Activated T-helper 2 cell treated with anti-CD3 and anti-CD28 coated beads, Interferon-gamma antibody, Interleukin-2, Interleukin-4, amounts not matched to agents 10 μg/mL and 5 μg/mL and 100 μg/mL, durations not matched to agents 14 hours and 24 hours and 36 hours (primary cell): ENCODE measurements around the gene LRRC73. TPM values are rescaled to one million over a fixed set of nuclear protein-coding genes. Genes with fewer than 3 reads are reported as not detected.

Experiments
- DNase-seq: peaks from one replicate; pipeline ENCODE4 v3.0.0; 2021; ENCODE audit warnings: low spot score
- H3K27ac Mint-ChIP-seq: one replicate; pipeline ENCODE4 v1.8.0; 2021; ENCODE audit warnings: mixed read lengths
- H3K27me3 Mint-ChIP-seq: one replicate; pipeline ENCODE4 v1.8.0; 2021; ENCODE audit warnings: low read depth, mixed read lengths
- H3K36me3 Mint-ChIP-seq: one replicate; pipeline ENCODE4 v1.8.0; 2021; ENCODE audit warnings: low read depth, mixed read lengths
- H3K4me1 Mint-ChIP-seq: one replicate; pipeline ENCODE4 v1.8.0; 2021; ENCODE audit warnings: low read depth, mixed read lengths
- H3K4me3 Mint-ChIP-seq: one replicate; pipeline ENCODE4 v1.8.0; 2021; ENCODE audit warnings: low read depth, mild to moderate bottlenecking, moderate library complexity, mixed read lengths
- H3K9me3 Mint-ChIP-seq: one replicate; pipeline ENCODE4 v1.8.0; 2021; ENCODE audit warnings: mixed read lengths
- intact Hi-C: fragments of 100-400 bp; cut with micrococcal nuclease; formaldehyde crosslinking; loops from one replicate; pipeline ENCODE4 v1.15.1; 2023
- total RNA-seq: library from RNA; stranded (reverse); gene quantifications from 2 replicates; pipeline ENCODE4 v1.2.3, GENCODE V29; 2022

LRRC73 gene
- total RNA-seq, 1 donor from 2014 or later = 0.21 TPM

DNA sequence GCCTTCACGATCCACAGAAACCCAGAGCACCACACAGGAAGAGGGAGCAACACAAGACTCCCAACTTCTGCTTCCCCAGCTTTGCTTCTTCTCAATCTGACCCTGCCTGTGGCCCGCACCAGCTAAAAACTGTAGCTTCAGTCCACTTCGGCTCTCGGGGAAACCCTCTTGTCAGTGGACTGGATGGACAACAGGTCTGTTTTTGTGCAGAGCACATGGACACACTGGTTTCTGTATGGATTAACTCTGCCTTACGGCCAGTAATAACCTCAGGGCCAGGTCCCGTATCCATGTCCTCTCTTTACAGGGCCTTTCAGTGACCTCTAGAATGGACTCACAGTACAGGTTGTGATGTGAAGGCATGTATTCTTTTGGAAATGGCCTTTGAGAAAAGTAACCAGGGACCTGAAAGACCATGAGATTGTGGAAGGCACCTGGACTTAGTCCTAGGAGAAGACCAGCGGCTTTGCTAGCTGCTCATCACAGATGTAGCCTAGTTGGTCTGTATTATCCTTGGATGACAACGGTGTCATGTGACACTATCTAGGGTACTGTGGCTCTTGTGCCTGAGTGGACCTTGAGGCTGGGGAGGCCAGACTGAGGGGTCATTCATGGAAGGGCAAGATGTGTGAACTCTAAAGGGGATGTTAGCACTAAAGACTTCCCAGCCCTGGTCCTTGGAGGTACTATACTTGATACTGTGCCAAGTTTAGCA, 12.6 kb upstream of the LRRC73 start:
- Mint-ChIP-seq H3K27ac (no peak overlapping the region), H3K4me1 (no peaks in the 10 kb centered on the region), H3K27me3 (no peaks in the 10 kb centered on the region), H3K9me3 (no peaks in the 10 kb centered on the region), H3K36me3 (peaks cover 63% of the 10 kb centered on the region), H3K4me3 (no peak overlapping the region)
- intact Hi-C loops = no loop called here
- no peak for DNase-seq

DNA sequence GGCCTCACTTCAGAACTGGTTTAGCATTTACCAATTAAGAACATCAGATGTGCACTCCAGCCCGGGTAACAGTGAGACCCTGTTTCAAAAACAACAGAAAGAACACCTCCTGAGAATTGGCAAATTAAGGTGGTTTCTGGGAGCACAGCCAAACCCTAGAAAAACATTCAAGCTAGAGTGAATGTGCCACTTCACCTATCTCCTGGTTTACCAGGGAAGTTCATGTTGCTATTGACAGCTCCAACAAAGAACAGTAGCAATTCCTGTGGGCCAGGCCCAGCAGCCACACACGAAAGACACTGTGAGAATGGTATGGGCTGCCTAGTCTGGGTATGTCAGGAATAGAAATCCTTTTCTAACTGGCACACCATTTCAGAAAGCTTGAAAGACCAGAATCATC, 11.7 kb upstream of the LRRC73 start:
- Mint-ChIP-seq H3K9me3 (no peaks in the 10 kb centered on the region), H3K4me3 (no peak overlapping the region), H3K36me3 (peaks cover 54% of the 10 kb centered on the region), H3K4me1 (no peaks in the 10 kb centered on the region), H3K27me3 (no peaks in the 10 kb centered on the region), H3K27ac (no peak overlapping the region)
- DNase-seq = no peak
- intact Hi-C loops = no loop called here

DNA sequence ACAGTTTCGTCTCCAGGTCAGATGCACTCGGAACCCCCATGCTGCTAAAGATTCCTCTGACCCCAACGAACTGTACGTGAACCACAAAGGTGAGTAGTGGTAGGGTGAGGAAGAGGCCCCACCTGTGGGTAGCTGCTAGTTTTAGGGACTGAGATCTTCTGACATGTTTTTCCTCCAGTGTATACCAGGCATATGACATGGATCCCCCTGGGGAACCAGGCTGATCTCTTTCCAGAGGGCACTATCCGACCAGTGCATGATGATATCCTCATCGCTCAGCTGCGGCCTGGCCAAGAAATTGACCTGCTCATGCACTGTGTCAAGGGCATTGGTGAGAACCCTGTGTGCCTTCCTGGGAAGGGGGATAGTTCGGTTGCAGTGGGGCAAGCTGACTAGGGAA, 10.0 kb upstream of the LRRC73 start:
- H3K9me3 Mint-ChIP-seq = no peaks in the 10 kb centered on the region
- intact Hi-C loops = no loop called here
- H3K27ac Mint-ChIP-seq = no peak overlapping the region
- no peak overlapping the region for H3K4me3 Mint-ChIP-seq
- DNase-seq = no peak
- no peaks in the 10 kb centered on the region for H3K27me3 Mint-ChIP-seq
- H3K36me3 Mint-ChIP-seq = peaks cover 44% of the 10 kb centered on the region
- H3K4me1 Mint-ChIP-seq = peaks cover 11% of the 10 kb centered on the region

DNA sequence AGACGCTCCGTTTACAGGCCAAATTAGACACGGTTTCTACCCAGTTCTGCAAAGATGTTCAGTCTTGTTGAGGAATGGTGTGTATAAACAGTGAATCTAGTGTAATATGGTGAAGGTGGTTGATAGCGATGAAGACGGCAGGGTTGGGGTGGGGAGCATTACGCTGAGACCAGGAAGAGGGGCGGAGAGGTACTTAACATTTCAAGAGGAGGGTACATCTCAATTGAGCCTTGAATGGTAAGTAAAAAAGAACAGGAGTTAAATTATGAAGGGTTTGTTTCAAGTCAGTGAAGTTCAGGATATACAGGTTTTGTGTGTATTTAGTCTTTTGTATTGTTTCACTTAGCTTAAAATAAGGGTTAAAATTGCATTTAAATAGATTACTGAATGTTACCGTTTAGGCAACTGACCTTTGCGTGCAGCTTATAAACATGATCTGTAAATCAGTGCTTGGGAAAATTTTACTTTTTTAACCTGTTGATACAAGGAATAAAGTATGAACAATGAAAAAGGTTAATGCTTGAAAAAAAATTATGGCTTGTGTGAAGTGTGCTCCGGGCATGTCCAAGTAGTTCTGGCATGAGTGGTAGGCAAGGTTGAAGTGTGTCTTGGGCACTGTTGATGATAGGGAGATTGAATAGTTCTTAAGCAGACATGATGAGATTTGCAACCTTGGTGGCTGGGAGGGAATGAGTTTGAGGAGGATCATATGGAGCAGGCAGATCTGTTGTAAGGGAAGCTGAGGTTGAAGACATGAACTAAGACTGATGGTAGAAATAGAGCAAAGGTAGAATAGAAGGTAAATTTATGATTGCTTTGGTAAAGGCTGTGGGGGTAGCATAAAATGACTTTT, 7.6 kb upstream of the LRRC73 start:
- Mint-ChIP-seq H3K27me3 (no peaks in the 10 kb centered on the region), H3K27ac (no peak overlapping the region), H3K36me3 (peaks cover 38% of the 10 kb centered on the region), H3K4me3 (no peak overlapping the region), H3K4me1 (peaks cover 18% of the 10 kb centered on the region), H3K9me3 (no peaks in the 10 kb centered on the region)
- no peak for DNase-seq
- intact Hi-C loops = loop anchor here (1.0 to 5.0 kb wide), 3 partner anchors 59 to 345 kb away; partner anchors contain the start of genes GTPBP2, POLH, SRF and XPO5

GRCh38 chr6:43516697-43517504, 6.8 kb upstream of the LRRC73 start, which contains the start of the genes POLR1C and YIPF3:
Gene POLR1C, plus strand, starts transcription at chr6:43517089. Its CDS starts 21 bp downstream, at chr6:43517110.
Gene YIPF3, minus strand, starts transcription at chr6:43516926. Its CDS starts 119 bp downstream, at chr6:43516807.
- Mint-ChIP-seq H3K27ac (no peak within 1 kb of the TSS), H3K36me3 (peaks cover 40% of the 10 kb centered on the region), H3K4me1 (peaks cover 18% of the 10 kb centered on the region), H3K4me3 (no peak within 1 kb of the TSS), H3K27me3 (no peaks in the 10 kb centered on the region), H3K9me3 (no peaks in the 10 kb centered on the region)
- DNase-seq = peak; percentile 94
- intact Hi-C loops = loop anchor here (1.0 to 5.0 kb wide), 3 partner anchors 60 to 345 kb away; partner anchors contain the start of genes GTPBP2, POLH, SRF and XPO5

- Mint-ChIP-seq H3K36me3 (peaks cover 46% of the 10 kb centered on the region), H3K27me3 (no peaks in the 10 kb centered on the region), H3K9me3 (no peaks in the 10 kb centered on the region), H3K4me1 (peaks cover 19% of the 10 kb centered on the region), H3K27ac (no peak overlapping the region), H3K4me3 (no peak overlapping the region)
- intact Hi-C loops = loop anchor here (2.0 to 5.0 kb wide), 2 partner anchors 60 to 344 kb away; partner anchors contain the start of genes POLH, SRF and XPO5
- no peak for DNase-seq
Observed at GRCh38 chr6:43516367-43516696, 6.2 kb upstream of the LRRC73 start.

DNA sequence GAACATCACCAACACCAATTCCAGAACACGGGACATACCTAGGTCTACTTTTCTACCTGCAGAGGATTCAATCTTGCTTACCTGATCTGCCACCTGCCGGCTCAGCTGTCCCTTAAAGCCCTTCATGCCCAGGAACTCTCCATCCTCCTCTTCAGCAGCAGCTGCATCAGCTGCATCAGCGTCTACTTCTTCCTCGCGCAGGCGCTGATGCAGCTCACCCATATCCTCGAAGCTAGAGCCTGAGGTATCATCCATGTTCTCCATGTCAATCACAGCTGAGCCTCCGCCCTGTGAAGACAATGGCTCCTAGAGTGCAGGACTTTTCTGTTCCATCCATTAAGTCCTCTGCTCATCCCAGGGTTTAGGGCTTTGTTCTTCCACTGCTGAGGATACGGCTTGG, 5.7 kb upstream of the LRRC73 start:
- peaks cover 19% of the 10 kb centered on the region for H3K4me1 Mint-ChIP-seq

GRCh38 chr6:43511824-43512415, 1.8 kb upstream of the LRRC73 start:
- H3K27ac Mint-ChIP-seq = no peak overlapping the region
- H3K9me3 Mint-ChIP-seq = no peaks in the 10 kb centered on the region
- DNase-seq = no peak
- peaks cover 17% of the 10 kb centered on the region for H3K27me3 Mint-ChIP-seq
- H3K4me3 Mint-ChIP-seq = no peak overlapping the region
- peaks cover 46% of the 10 kb centered on the region for H3K36me3 Mint-ChIP-seq
- intact Hi-C loops = no loop called here
- H3K4me1 Mint-ChIP-seq = peaks cover 24% of the 10 kb centered on the region

More for the DNA sequence above, 5.7 kb upstream of the LRRC73 start:
- Mint-ChIP-seq H3K27me3 (no peaks in the 10 kb centered on the region), H3K9me3 (no peaks in the 10 kb centered on the region), H3K27ac (no peak overlapping the region), H3K36me3 (peaks cover 46% of the 10 kb centered on the region), H3K4me3 (no peak overlapping the region)
- no peak for DNase-seq
- intact Hi-C loops = loop anchor here (2.0 to 5.0 kb wide), 2 partner anchors 61 to 344 kb away; partner anchors contain the start of genes POLH, SRF and XPO5

DNA sequence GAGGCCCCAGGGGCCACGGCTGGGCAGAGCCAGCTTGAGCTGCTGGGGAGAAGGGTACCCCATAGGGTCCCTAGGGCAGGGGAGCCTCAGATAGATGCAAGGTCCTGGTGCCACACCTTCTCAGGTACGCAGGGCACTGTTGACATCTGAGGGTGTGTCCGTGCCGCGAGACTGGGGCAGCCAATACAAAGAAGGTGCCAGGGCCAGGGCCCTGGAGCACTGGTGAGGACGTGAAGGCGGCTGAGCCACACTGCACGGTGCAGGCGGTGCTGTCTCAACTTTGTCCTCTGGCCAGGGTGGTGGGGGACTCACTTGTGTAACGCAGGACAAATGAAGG, 649 bp upstream of the LRRC73 start:
- peaks cover 22% of the 10 kb centered on the region for H3K4me1 Mint-ChIP-seq
- no peaks in the 10 kb centered on the region for H3K9me3 Mint-ChIP-seq
- H3K4me3 Mint-ChIP-seq = peak overlapping the region; percentile 73
- no peak for DNase-seq
- peaks cover 17% of the 10 kb centered on the region for H3K27me3 Mint-ChIP-seq
- peaks cover 45% of the 10 kb centered on the region for H3K36me3 Mint-ChIP-seq
- no peak overlapping the region for H3K27ac Mint-ChIP-seq
- intact Hi-C loops = no loop called here

DNA sequence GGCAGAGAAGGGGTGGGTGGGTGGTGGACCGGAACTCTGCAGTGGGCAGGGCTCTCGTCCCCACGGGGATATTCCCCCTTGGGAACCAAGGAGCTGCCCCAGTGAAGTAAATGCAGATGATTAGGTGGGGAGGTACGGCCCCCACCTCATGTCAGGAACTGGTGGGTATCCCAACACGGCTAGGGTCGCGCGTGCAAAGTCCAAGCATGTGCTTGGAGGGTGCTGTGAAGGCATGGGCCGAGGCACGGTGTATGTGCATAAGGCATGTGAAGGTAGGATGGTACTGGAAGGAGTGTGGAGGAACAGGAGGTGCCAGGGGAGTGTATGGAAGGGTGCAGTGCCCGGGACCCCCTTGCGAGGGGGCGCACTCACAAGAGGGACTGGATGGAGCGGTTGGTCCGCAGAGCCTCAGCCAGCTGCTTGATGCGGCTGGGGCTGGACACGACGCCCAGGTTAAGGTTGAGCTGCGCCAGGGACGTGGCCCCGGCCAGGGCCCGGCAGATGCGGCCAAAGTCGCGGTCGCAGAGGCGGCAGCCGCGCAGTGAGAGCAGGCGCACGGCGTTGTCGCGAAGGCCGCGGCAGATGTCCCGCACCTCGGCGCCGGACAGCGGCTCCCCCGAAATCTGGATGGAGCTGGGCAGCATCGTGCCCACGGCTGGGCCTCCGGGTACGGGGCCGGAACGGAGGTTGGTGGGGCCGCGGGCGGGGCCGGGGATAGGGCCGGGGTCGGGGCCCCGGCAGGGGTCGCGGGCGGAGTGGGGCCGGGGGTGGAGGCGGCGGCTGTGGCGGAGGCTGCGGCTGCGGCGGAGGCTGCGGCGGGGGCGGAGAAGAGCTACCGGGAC, 783 bp downstream of the LRRC73 start:
- Mint-ChIP-seq H3K27ac (no peak overlapping the region), H3K4me1 (peaks cover 12% of the 10 kb centered on the region)

DNA sequence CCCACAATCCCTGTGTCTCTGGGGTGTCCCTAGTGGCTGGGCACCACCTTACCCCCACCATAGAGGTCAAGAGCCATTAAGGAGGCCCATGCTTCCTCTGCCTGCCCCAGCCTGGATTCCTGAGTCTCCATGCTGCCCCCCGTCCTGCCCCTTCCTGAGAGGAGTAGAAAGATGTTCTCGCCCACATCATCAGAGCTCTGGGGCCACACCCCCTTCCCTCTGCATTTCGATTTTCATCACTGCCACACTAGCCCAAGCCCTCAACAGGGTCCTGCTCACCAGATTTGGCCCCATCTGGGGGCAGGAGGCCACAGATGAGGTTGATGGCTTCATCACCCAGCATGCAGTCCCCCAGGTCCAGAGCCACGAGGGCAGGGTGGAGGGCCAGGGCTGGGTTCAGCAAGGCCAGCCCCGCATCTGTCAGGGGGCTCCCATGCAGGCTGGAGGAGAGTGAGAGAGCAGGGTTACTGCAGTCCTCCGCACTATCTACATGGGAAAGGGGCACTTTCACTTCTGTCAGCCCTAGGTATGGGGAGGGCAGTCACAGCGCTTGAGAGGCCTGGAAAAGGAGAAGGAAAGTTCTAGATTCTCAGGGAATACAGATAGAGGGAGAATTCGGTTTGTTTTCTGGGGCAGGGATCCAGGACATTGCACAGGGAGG, 1.5 kb downstream of the LRRC73 start:
- no peaks in the 10 kb centered on the region for H3K9me3 Mint-ChIP-seq
- peaks cover 17% of the 10 kb centered on the region for H3K27me3 Mint-ChIP-seq
- DNase-seq = no peak
- no peak overlapping the region for H3K27ac Mint-ChIP-seq
- H3K4me3 Mint-ChIP-seq = peak overlapping the region; percentile 67
- peaks cover 10% of the 10 kb centered on the region for H3K4me1 Mint-ChIP-seq
- H3K36me3 Mint-ChIP-seq = peaks cover 35% of the 10 kb centered on the region
- intact Hi-C loops = no loop called here

More for the DNA sequence above, 783 bp downstream of the LRRC73 start:
- Mint-ChIP-seq H3K9me3 (no peaks in the 10 kb centered on the region), H3K36me3 (peaks cover 36% of the 10 kb centered on the region), H3K4me3 (peak overlapping the region; percentile 78), H3K27me3 (peaks cover 17% of the 10 kb centered on the region)
- no peak for DNase-seq
- intact Hi-C loops = no loop called here
